ENCODE results near the gene RTP1. TPM values are rescaled to one million over a fixed set of nuclear protein-coding genes. Genes with fewer than 3 reads are reported as not detected.
A peak's percentile ranks its signal among the peaks of the same experiment; 100 is the strongest.

Gene RTP1
- total and polyA plus RNA-seq, 2 of the 4 experiments (the other 2 are of a cell fraction), result not detected

DNA sequence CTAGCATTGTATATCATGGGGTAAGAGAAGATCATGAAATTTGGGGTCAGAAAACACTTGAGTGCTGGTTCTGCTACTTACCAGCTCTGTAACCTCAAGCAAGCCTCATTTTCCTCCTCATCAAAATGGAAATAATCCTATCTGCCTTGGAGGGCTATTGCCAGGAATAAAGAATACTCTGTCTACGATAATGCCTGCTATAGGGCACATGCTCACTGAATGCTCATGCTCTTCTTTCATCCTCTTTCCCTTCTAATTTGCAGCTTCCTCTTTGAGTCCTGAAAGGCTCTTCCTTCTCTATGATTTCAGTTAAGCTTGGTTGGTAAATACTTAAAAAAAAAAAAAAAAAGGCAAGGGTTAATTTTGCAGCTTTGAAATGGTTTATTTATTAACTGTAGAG lies 12.8 kb downstream of the RTP1 start:
- H2BK20ac ChIP-seq (ENCODE audit: low read depth, low read length), result no peak overlapping the region
- no peak overlapping the region for H2BK5ac ChIP-seq (ENCODE audit: low read depth, low read length, poor library complexity, severe bottlenecking)
- H3K36me3 ChIP-seq (ENCODE audit: control insufficient read depth, insufficient read depth, low read length), result no peaks in the 10 kb centered on the region
- peak overlapping the region; percentile 16; the same call in 1 of the 2 replicates for H4K5ac ChIP-seq (ENCODE audit: low read depth, low read length)
- dilution Hi-C loops (cut with HindIII; ENCODE audit: low sequenced_read_pairs, unreplicated experiment), result loop anchor here (25.0 kb wide), 1 partner anchor 477 kb away; no protein-coding TSS in a partner anchor
- H3K9ac ChIP-seq (ENCODE audit: low read depth, low read length), result no peak overlapping the region
- no peak overlapping the region for H3K23ac ChIP-seq (ENCODE audit: low read depth, low read length)
- CTCF ChIA-PET, result interaction anchor here (0.9 to 1.9 kb wide), 5 partner anchors 10 to 469 kb away, joined by 3 to 7 read pairs (median 3); no protein-coding TSS in a partner anchor
- no peak for DNase-seq
- no peak overlapping the region for H3K4me2 ChIP-seq (ENCODE audit: low read depth, low read length)
- POLR2A ChIA-PET (ENCODE audit: unreplicated experiment), result interaction anchor here (0.6 to 0.7 kb wide), 5 partner anchors 54 to 639 kb away, joined by 3 to 7 read pairs (median 5); no protein-coding TSS in a partner anchor
- no TSS peak for BruUV-seq (replicated peaks)
- H4K91ac ChIP-seq (ENCODE audit: insufficient read depth, low read depth, low read length), result no peak overlapping the region
- WGBS, 2 experiments (ENCODE audit: extremely low coverage in 2 of 2, insufficient read length in 1 of 2), result no CpG with 5 or more reads among the region's 1 CpG
- no peak overlapping the region for H2AFZ ChIP-seq (replicated peaks; ENCODE audit: low read length, poor library complexity)
- no peak overlapping the region for H2AK9ac ChIP-seq (replicated peaks; ENCODE audit: low read depth, low read length, poor library complexity)
- intact Hi-C loops (cut with micrococcal nuclease), result no loop called here
- no peaks in the 10 kb centered on the region for H3K79me1 ChIP-seq (ENCODE audit: low read depth in 1 of 2, low read length in 2 of 2)
- no peaks in the 10 kb centered on the region for H3K9me1 ChIP-seq (ENCODE audit: insufficient read depth, low read length)
- H3K4me1 ChIP-seq (ENCODE audit: control insufficient read depth, insufficient read depth, low read length), result peaks cover 8% of the 10 kb centered on the region
- in situ Hi-C loops (cut with MboI; ENCODE audit: low sequenced_read_pairs), result no loop called here
- no peak overlapping the region for H3K27ac ChIP-seq (ENCODE audit: insufficient read depth, low read length)
- no peak overlapping the region; the same call in 1 of the 2 replicates for H3K18ac ChIP-seq (ENCODE audit: low read depth, low read length)
- H3K4ac ChIP-seq (ENCODE audit: low read depth, low read length), result no peak overlapping the region
- H2AK5ac ChIP-seq (ENCODE audit: low read depth, low read length), result no peak overlapping the region
- TF ChIP-seq NFE2L2 (IDR thresholded peaks at IDR 0.05; ENCODE audit: low read depth, low read length) (no peak), BHLHE40 (IDR thresholded peaks at IDR 0.05; ENCODE audit: low read depth, low read length) (no peak), SMC3 (IDR thresholded peaks at IDR 0.05; ENCODE audit: low read depth, low read length) (no peak)
- TF ChIP-seq, protein P1, sequence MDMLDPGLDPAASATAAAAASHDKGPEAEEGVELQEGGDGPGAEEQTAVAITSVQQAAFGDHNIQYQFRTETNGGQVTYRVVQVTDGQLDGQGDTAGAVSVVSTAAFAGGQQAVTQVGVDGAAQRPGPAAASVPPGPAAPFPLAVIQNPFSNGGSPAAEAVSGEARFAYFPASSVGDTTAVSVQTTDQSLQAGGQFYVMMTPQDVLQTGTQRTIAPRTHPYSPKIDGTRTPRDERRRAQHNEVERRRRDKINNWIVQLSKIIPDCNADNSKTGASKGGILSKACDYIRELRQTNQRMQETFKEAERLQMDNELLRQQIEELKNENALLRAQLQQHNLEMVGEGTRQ (IDR thresholded peaks at IDR 0.05; ENCODE audit: low read depth, low read length), result no peak
- H4K20me1 ChIP-seq (ENCODE audit: insufficient read depth, low read length), result no peaks in the 10 kb centered on the region
- no peak overlapping the region for H3K14ac ChIP-seq (replicated peaks; ENCODE audit: low read depth, low read length)
- no peak overlapping the region for H2BK120ac ChIP-seq (ENCODE audit: low read depth, low read length)
- H3K4me3 ChIP-seq (ENCODE audit: insufficient read depth, low read depth, low read length), result no peak overlapping the region
- no peak overlapping the region for H2BK15ac ChIP-seq (ENCODE audit: low read depth, low read length)
- H3K56ac ChIP-seq (ENCODE audit: extremely low read depth, insufficient read depth, low read length), result no peak overlapping the region
- peaks cover 2% of the 10 kb centered on the region; the same call in 1 of the 2 replicates for H3K9me3 ChIP-seq (ENCODE audit: control insufficient read depth, insufficient read depth, low read length)
- peaks cover 2% of the 10 kb centered on the region; the same call in 1 of the 2 replicates for H3K27me3 ChIP-seq (ENCODE audit: control insufficient read depth, insufficient read depth, low read length)
- ATAC-seq (ENCODE audit: low read depth), result peak; percentile 15
- H4K8ac ChIP-seq (ENCODE audit: low read depth in 2 of 2, low read length in 2 of 2), result no peak overlapping the region

All from IMR-90 (cell line).